C4-2B (cell line): Measurements from ENCODE around the gene CARMIL1.

ENCODE experiments used
- CTCF ChIP-seq: fragments of 450-650 bp; conservative IDR thresholded peaks from 2 replicates; pipeline ENCODE4 v1.5.1; 2017; ENCODE audit warnings: mild to moderate bottlenecking
- ZFX ChIP-seq: fragments of 450-650 bp; IDR thresholded peaks from 2 replicates; pipeline ENCODE4 v1.6.1; 2017

DNA sequence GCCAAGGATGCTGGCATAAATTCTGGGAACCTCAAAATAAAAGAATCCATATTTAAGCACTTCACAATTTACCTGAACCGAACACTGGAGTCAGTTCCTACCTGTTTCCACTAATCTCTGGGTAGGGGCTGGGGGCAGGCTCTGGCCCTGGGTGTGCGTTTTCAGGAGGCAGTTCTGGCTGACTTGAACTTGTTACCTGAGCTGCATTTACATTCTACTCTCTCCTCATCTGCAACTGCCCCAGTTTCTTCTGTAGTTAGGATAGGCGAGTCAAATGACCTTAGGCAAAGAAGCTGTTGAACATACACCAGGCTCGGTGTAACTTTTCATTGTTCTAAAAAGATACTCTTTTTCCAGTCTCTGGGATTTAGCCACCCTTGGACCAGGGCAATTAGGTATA is 13.2 kb downstream of the CARMIL1 start:
- no peak for TF ChIP-seq CTCF
- TF ChIP-seq ZFX = no peak
